ENCODE measurements around the gene FAM89A. TPM values are rescaled to one million over a fixed set of nuclear protein-coding genes. Genes with fewer than 3 reads are reported as not detected.
"Not testable (repeated sequence)": the region's sequence is repeated elsewhere in the genome, so short reads cannot be mapped to it uniquely, and the experiment has no call there.

Gene FAM89A
- total and polyA plus RNA-seq, 2 donors: 10.3 to 14.6 TPM

DNA sequence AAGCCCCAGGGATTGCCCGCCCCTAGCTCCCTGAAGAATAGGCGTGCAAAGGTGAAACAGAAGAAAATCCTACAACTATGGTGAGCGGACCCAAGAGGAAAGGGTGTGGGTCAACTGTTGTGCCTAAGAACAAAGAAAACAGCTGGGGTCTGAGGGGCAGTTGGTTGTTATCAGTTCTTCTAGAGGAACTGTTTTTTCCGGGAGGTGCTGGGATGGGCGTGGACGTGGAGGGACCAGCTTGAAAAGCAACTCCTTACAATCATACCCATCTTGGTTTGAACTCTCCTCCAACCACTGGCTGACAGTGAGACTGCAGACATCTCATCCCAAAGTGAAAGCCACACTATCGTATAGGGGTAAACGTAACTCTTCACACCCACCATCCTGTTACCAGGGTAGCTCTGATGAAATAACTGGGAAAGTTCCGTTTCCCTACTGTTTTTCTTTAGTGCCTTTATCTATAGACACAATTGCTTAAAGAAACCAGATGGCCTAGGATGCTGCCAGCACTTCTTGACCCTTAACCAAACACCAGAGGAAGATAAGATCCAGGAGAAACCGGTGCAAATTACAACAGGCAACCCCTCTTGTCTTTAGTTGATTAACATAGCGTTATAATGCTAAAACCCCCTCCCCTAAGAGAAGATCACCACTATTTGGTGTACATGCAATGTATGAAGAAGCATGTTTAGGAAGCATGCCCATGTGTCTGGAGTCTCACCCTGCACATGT, 25.6 kb upstream of the FAM89A start:
- Histone ChIP-seq H3K27ac (ENCODE audit: low read depth) (no peak overlapping the region), H3K4me1 (ENCODE audit: insufficient read depth) (no peaks in the 10 kb centered on the region), H3K36me3 (ENCODE audit: insufficient read depth) (no peaks in the 10 kb centered on the region), H3K4me3 (ENCODE audit: low read depth, low read length) (no peak overlapping the region)
- WGBS: 63% methylated on average over 11 of the region's 11 CpGs
- no peak for DNase-seq (ENCODE audit: extremely low spot score)

- H3K4me1 ChIP-seq (ENCODE audit: insufficient read depth): no peaks in the 10 kb centered on the region
- no peak overlapping the region for H3K27ac ChIP-seq (ENCODE audit: low read depth)
- no peak for DNase-seq (ENCODE audit: extremely low spot score)
- no peak overlapping the region for H3K4me3 ChIP-seq (ENCODE audit: low read depth, low read length)
- 87% methylated on average over 3 of the region's 3 CpGs for WGBS
- no peaks in the 10 kb centered on the region for H3K36me3 ChIP-seq (ENCODE audit: insufficient read depth)
These were observed 24.4 kb upstream of the FAM89A start for GRCh38 chr1:231064418-231064817.

GRCh38 chr1:231063331-231063730, 23.3 kb upstream of the FAM89A start:
- no peak overlapping the region for H3K27ac ChIP-seq (ENCODE audit: low read depth)
- DNase-seq (ENCODE audit: extremely low spot score): no peak
- no peak overlapping the region for H3K4me3 ChIP-seq (ENCODE audit: low read depth, low read length)
- 84% methylated on average over 6 of the region's 6 CpGs for WGBS
- H3K4me1 ChIP-seq (ENCODE audit: insufficient read depth): no peaks in the 10 kb centered on the region
- H3K36me3 ChIP-seq (ENCODE audit: insufficient read depth): no peaks in the 10 kb centered on the region

GRCh38 chr1:231062500-231063270, 22.6 kb upstream of the FAM89A start:
- Histone ChIP-seq H3K27ac (ENCODE audit: low read depth) (no peak overlapping the region), H3K4me3 (ENCODE audit: low read depth, low read length) (no peak overlapping the region), H3K4me1 (ENCODE audit: insufficient read depth) (no peaks in the 10 kb centered on the region), H3K36me3 (ENCODE audit: insufficient read depth) (no peaks in the 10 kb centered on the region)
- no peak for DNase-seq (ENCODE audit: extremely low spot score)
- WGBS: 83% methylated on average over 11 of the region's 11 CpGs

DNA sequence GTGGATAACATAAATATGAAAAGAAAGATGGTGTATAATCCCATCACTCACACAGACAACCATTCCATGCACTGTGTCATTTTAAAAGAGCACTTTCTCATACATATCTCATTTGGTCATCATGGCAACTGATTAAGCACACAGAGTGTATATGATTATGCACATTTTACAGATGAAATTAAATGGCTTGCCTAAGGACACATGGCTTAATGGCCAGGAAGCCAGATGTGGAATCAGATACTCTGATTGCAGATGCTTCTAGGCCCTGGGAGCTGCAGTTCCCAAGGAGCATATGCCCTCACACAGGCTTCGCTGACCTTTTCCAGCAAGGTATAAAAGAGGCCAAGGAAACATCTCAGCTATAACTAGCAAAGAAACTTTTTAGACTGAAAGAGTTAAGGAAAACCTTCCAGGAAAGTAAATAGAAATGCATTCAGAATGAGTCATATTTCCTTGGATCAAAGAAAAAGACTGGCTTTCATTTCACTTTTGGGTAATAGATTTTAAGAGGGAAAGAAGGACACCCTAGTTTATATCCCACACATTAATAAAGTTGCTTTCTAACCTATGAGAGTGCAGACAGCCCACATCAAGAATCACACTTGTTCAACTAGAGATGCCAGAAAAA, 19.6 kb upstream of the FAM89A start:
- Histone ChIP-seq H3K27ac (ENCODE audit: low read depth) (no peak overlapping the region), H3K36me3 (ENCODE audit: insufficient read depth) (no peaks in the 10 kb centered on the region), H3K4me1 (ENCODE audit: insufficient read depth) (no peaks in the 10 kb centered on the region), H3K4me3 (ENCODE audit: low read depth, low read length) (no peak overlapping the region)
- WGBS: 93% methylated on average over 1 of the region's 1 CpG
- no peak for DNase-seq (ENCODE audit: extremely low spot score)

GRCh38 chr1:231058416-231059109, 18.5 kb upstream of the FAM89A start:
- no peak overlapping the region for H3K4me3 ChIP-seq (ENCODE audit: low read depth, low read length)

DNA sequence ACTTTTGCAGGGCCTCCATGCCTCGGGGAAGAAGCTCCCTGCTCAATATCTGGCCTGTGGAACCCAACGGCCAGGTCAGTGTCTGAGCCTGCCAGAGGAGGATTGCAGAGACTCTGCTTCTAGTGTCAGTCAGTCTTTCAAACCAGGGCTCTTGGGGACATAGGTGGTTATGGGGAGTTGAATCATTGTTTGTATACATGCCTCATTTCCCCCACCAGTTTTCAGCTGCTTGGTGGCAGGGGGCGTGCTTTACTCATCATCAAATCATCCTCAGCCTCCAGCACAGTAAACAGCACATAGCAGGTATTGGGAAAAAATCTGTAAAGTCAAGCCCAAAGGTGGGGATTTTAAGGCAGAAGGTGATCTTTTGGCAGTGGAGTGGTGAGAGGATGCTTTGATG, 17.4 kb upstream of the FAM89A start:
- Histone ChIP-seq H3K4me3 (ENCODE audit: low read depth, low read length) (no peak overlapping the region), H3K27ac (ENCODE audit: low read depth) (no peak overlapping the region), H3K4me1 (ENCODE audit: insufficient read depth) (no peaks in the 10 kb centered on the region), H3K36me3 (ENCODE audit: insufficient read depth) (no peaks in the 10 kb centered on the region)
- WGBS: 86% methylated on average over 3 of the region's 3 CpGs
- no peak for DNase-seq (ENCODE audit: extremely low spot score)

More at GRCh38 chr1:231058416-231059109, 18.5 kb upstream of the FAM89A start:
- 65% methylated on average over 8 of the region's 8 CpGs for WGBS
- Histone ChIP-seq H3K36me3 (ENCODE audit: insufficient read depth) (no peaks in the 10 kb centered on the region), H3K4me1 (ENCODE audit: insufficient read depth) (no peaks in the 10 kb centered on the region), H3K27ac (ENCODE audit: low read depth) (no peak overlapping the region)
- DNase-seq (ENCODE audit: extremely low spot score): no peak

DNA sequence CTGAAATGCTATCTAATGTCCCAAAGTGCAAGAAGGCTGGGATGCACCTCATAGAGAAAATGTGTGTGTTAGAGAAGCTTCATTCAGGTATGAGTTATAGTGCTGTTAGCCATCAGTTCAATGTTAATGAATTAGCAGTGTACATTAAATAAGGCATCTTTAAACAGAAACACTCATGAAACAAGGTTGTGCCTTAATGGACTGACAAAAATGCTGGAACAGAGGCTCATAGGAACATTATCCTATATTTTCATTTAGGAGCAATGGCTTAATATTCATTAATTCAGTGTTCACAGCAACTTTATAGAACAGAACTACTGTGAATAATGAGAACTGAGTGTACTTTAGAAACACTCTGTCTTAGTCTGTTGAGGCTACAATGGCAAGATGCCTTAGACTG, 15.2 kb upstream of the FAM89A start:
- Histone ChIP-seq H3K36me3 (ENCODE audit: insufficient read depth) (no peaks in the 10 kb centered on the region), H3K4me3 (ENCODE audit: low read depth, low read length) (no peak overlapping the region), H3K4me1 (ENCODE audit: insufficient read depth) (no peaks in the 10 kb centered on the region), H3K27ac (ENCODE audit: low read depth) (no peak overlapping the region)
- DNase-seq (ENCODE audit: extremely low spot score): no peak

- Histone ChIP-seq H3K36me3 (ENCODE audit: insufficient read depth) (no peaks in the 10 kb centered on the region), H3K4me3 (ENCODE audit: low read depth, low read length) (no peak overlapping the region), H3K4me1 (ENCODE audit: insufficient read depth) (no peaks in the 10 kb centered on the region), H3K27ac (ENCODE audit: low read depth) (no peak overlapping the region)
- peak; percentile 73 for DNase-seq (ENCODE audit: extremely low spot score)
- WGBS: under 1% methylated on average over 7 of the region's 7 CpGs
These were observed 13.6 kb upstream of the FAM89A start for GRCh38 chr1:231053493-231054162.

GRCh38 chr1:231052777-231053176, 12.7 kb upstream of the FAM89A start:
- 96% methylated on average over 8 of the region's 8 CpGs for WGBS
- H3K4me3 ChIP-seq (ENCODE audit: low read depth, low read length): no peak overlapping the region
- H3K27ac ChIP-seq (ENCODE audit: low read depth): no peak overlapping the region
- DNase-seq (ENCODE audit: extremely low spot score): no peak
- H3K4me1 ChIP-seq (ENCODE audit: insufficient read depth): no peaks in the 10 kb centered on the region
- H3K36me3 ChIP-seq (ENCODE audit: insufficient read depth): no peaks in the 10 kb centered on the region

DNA sequence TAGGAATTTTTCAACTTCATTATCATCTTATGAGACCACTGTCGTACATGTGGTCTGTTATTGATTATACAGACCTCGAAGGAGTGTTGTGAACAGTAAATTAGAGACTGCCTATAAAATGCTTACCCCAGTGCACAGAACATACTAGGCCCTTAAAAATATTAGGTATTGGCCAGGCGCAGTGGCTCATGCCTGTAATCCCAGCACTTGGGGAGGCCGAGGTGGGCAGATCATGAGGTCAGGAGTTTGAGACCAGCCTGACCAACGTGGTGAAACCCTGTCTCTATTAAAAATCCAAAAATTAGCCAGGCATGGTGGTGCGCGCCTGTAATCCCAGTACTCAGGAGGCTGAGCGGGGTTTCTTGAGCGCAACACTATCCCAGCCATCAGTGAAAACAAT, 10.9 kb upstream of the FAM89A start:
- not testable (repeated sequence) for DNase-seq (ENCODE audit: extremely low spot score); H3K27ac ChIP-seq (ENCODE audit: low read depth); H3K36me3 ChIP-seq (ENCODE audit: insufficient read depth); H3K4me1 ChIP-seq (ENCODE audit: insufficient read depth); H3K4me3 ChIP-seq (ENCODE audit: low read depth, low read length)
- 82% methylated on average over 9 of the region's 9 CpGs for WGBS

DNA sequence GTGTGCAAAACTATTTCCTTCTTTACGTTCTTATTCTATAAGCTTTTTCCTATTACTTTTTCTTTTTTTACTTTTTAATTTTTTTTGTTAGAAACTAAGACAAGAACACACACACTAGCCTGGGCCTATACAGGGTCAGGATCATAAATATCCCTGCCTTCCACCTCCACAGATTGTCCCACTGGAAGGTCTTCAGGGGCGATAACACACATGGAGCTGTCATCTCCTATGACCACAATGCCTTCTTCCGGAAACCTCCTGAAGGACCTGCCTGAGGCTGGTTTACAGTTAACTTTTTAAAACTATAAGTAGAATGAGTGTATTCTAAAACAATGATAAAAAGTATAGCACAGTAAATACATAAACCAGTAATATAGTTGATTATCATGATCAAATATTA, 10.3 kb upstream of the FAM89A start:
- WGBS: 81% methylated on average over 3 of the region's 3 CpGs

More for the DNA sequence above, 10.3 kb upstream of the FAM89A start:
- H3K27ac ChIP-seq (ENCODE audit: low read depth): no peak overlapping the region
- no peaks in the 10 kb centered on the region for H3K36me3 ChIP-seq (ENCODE audit: insufficient read depth)
- no peak overlapping the region for H3K4me3 ChIP-seq (ENCODE audit: low read depth, low read length)
- no peak for DNase-seq (ENCODE audit: extremely low spot score)
- no peaks in the 10 kb centered on the region for H3K4me1 ChIP-seq (ENCODE audit: insufficient read depth)

Measured in urinary bladder (tissue), 4 donors.